Measurements from ENCODE around the gene SGCE.

SGCE gene

DNA sequence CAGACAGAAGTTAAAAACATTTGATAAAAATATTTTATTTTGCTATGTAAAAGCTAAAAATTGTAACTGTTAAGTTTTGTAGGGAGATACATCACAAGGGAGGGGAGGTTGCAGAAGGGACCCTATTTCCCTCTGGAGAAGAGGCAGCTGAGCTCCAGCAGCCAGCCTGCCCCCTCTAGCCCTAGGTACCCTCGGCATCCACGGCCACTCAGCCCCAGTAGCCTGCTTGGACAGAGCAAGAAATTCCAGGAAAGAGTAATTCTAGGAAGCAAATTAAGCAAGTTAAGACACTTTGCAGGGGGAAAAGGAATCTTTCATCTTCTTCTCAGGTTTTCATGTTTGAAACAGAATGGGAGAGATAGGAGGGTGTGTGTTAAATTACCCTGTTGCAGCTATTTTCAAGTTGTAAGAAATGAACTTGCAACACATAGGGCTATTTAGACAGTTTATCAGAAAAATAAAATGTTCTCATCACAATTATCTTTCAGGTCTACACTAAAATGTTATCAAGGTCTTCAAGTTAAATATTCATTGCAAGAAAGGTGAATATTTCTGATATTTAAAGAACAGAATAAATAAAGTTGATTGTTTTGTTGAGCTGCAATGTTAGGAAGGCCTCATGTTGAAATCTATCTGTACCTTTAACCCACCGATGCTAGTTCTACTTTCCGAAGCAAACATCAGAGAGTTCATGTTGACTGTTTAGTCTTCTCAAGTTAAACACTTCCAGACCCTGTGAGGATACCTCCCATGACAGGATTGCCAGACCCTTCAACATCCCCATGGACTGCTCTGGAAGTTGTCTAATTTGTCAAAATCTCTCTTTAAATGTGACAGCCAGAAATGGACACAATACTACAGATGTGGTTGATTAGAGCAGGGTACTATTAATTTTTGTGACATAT, 5.5 kb downstream of the SGCE start:
- no peak for DNase-seq (ENCODE audit: low read depth)
- TF ChIP-seq, protein P1, sequence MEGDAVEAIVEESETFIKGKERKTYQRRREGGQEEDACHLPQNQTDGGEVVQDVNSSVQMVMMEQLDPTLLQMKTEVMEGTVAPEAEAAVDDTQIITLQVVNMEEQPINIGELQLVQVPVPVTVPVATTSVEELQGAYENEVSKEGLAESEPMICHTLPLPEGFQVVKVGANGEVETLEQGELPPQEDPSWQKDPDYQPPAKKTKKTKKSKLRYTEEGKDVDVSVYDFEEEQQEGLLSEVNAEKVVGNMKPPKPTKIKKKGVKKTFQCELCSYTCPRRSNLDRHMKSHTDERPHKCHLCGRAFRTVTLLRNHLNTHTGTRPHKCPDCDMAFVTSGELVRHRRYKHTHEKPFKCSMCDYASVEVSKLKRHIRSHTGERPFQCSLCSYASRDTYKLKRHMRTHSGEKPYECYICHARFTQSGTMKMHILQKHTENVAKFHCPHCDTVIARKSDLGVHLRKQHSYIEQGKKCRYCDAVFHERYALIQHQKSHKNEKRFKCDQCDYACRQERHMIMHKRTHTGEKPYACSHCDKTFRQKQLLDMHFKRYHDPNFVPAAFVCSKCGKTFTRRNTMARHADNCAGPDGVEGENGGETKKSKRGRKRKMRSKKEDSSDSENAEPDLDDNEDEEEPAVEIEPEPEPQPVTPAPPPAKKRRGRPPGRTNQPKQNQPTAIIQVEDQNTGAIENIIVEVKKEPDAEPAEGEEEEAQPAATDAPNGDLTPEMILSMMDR (IDR thresholded peaks at IDR 0.05; ENCODE audit: insufficient read depth, low read depth, low read length, missing control alignments) = no peak
- H3K4me3 ChIP-seq (ENCODE audit: low read depth, low read length) = no peak overlapping the region

DNA sequence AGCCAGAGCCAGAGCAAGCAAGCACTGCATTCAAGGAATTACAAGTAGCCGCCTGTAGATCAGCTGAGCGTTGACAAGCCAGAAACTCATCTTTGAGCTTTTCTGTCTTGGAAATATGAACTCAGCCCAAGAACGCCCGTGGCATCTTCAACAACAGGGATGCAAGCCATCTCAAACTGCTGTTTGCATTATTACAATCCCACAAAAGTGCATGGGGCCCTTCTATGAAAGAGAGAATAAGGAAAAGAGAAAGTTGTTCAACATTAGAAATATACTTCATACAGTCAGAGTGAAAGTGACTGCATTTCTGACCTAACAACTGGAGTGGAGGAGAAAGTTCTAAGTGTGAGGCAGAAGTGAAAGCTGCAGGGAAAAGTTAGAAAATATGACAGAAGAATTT, 6.5 kb downstream of the SGCE start:
- TF ChIP-seq, protein P1 (IDR thresholded peaks at IDR 0.05; ENCODE audit: insufficient read depth, low read depth, low read length, missing control alignments) = no peak
- peak; percentile 55 for DNase-seq (ENCODE audit: low read depth)
- peak overlapping the region; percentile 13 for H3K4me3 ChIP-seq (ENCODE audit: low read depth, low read length)

DNA sequence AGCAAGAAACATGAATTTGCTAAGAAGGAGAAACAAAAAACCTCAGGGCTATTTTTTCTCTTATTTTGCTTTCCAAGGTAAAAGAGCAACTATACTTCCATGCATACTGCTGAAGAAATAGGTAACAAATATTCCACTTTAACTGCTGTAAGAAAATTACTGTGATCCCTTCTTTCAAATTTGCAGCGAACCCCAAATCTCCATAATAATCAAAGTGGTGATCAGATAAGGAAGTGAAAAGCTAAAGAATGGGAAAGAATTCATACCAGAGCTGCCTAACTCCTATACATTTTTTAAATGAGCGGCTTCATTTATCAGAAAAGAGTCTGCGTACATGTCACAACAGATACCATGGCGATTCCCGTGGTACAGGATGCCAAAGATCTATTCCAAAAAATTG, 7.2 kb downstream of the SGCE start:
- H3K4me3 ChIP-seq (ENCODE audit: low read depth, low read length) = no peak overlapping the region
- no peak for DNase-seq (ENCODE audit: low read depth)

DNA sequence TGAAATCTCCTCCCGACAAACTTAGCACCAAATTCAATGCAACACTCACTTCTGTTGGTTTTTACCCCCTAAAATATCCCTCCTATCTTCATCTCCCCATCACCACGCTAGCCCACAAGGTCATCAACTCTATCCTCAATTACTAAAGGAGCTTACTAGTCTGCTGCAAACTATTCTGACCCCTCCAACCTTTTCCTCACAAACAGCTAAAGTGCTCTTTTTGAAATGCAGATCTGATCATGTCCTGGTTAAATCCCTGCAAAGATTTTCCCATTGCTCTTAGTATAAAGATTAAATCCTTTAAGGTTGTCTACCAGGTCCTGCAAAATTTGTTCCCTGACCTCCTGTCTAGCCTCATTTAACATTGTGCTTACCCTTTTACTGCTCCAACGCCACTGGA, 8.6 kb downstream of the SGCE start:
- no peak overlapping the region for H3K4me3 ChIP-seq (ENCODE audit: low read depth, low read length)
- TF ChIP-seq, protein P1 (IDR thresholded peaks at IDR 0.05; ENCODE audit: insufficient read depth, low read depth, low read length, missing control alignments) = no peak
- DNase-seq (ENCODE audit: low read depth) = no peak

More for the DNA sequence above, 7.2 kb downstream of the SGCE start:
- TF ChIP-seq, protein P1 (IDR thresholded peaks at IDR 0.05; ENCODE audit: insufficient read depth, low read depth, low read length, missing control alignments) = no peak

DNA sequence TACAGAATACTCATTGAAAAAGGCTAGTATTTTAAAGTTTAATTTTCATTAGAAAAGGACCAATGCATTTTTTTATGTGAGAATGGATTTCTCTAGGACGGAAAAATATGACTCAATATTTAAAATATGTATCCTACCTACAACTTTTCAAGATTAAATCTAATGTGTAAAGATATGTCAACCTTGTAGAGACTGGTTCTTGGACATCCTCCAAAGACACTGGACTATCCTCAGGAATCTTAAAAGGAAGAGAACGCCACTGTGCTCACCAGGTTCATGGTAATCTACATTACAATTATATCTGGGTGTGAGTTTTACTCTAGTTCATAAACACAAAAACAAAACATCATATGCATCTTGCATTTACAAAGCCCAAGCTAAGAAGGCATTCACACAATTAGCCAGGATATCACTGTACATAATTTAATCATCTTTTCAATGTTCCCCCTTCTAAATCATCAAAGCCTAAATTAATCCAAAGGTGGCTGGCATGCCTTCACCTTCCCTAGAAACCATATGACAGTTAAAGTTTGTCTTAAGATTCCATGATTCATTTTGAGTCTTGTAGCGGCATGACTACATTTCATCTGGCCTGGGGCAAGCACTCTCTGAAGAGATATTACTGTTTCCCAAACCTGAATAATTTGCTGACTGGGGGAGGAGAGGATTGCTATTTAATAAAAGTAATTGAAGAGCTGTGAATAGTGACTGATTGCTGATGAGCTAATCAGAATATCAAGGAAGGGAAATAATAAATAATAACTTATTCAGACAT, 12.0 kb downstream of the SGCE start:
- TF ChIP-seq, protein P1 (IDR thresholded peaks at IDR 0.05; ENCODE audit: insufficient read depth, low read depth, low read length, missing control alignments) = no peak
- no peak overlapping the region for H3K4me3 ChIP-seq (ENCODE audit: low read depth, low read length)
- DNase-seq (ENCODE audit: low read depth) = no peak

DNA sequence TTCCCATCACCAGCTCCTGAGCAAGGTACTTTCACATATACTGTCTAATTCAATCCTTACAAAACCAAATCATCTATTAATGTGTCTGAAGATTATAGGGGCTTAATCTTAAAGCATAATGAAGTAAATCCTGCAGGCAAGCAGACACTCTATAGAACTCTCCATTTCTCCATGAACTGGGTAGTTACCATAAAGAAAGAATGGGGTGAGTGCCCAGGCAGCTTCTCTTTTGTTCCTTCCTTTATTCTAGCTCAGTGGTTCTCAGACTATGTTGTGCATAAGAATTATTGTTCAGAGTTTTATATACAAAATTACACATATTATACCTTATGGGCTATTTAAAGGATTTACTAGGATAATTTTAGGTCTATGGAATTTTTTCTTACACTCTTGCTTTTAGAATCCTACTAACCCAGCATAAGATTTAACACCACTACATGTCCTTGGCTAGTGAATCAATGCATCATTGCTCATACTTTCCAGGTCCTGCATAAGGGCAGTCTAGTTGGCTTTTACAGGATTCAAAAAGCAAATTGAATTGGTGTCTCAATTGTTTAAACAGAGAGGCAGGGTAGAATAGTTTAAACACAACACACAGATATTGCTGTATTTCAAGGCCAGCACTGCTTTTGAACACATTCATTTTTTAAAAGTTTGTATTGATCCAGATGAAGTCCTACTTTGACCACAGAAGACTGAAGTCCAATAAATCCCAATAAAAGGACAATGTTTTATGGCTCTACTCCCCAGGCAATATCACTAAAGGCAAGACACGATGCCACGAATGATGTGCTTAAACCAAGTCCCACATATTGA, 12.9 kb downstream of the SGCE start:
- no peak overlapping the region for H3K4me3 ChIP-seq (ENCODE audit: low read depth, low read length)
- TF ChIP-seq, protein P1 (IDR thresholded peaks at IDR 0.05; ENCODE audit: insufficient read depth, low read depth, low read length, missing control alignments) = no peak

More for the DNA sequence above, 12.9 kb downstream of the SGCE start:
- no peak for DNase-seq (ENCODE audit: low read depth)
